ENCODE results near the gene GLIS1. TPM values are rescaled to one million over a fixed set of nuclear protein-coding genes. Genes with fewer than 3 reads are reported as not detected.

The GLIS1 gene
- not detected for total RNA-seq

- peak in 1 of 2 donors; percentile 80 for DNase-seq (ENCODE audit: low spot score in 2 of 2)
- H3K4me3 ChIP-seq = peak within 1 kb of the TSS; percentile 52 to 78
- TF ChIP-seq CTCF (IDR thresholded peaks at IDR 0.05) = no peak
- intact Hi-C loops (cut with DNase I) = no loop called here
- H3K27ac ChIP-seq = no peak within 1 kb of the TSS
- no peaks in the 10 kb centered on the region for H3K36me3 ChIP-seq
- no peaks in the 10 kb centered on the region for H3K9me3 ChIP-seq
- H3K4me1 ChIP-seq = peaks cover 10 to 13% of the 10 kb centered on the region in 2 donors
- H3K27me3 ChIP-seq = no peaks in the 10 kb centered on the region
These were observed at the start of gene GLIS1 for GRCh38 chr1:53739109-53739681. Gene GLIS1, minus strand, starts transcription at chr1:53739164. Its CDS starts 1,100 bp downstream, at chr1:53738064.

GRCh38 chr1:53787655-53788054 lies 48.7 kb upstream of the GLIS1 start:
- no peak for TF ChIP-seq CTCF (IDR thresholded peaks at IDR 0.05)
- intact Hi-C loops (cut with DNase I) = no loop called here
- no peak for DNase-seq (ENCODE audit: low spot score in 2 of 2)
- Histone ChIP-seq H3K4me3 (no peak overlapping the region), H3K36me3 (peaks cover 18 to 29% of the 10 kb centered on the region in 2 donors), H3K27ac (no peak overlapping the region), H3K9me3 (no peaks in the 10 kb centered on the region), H3K27me3 (no peaks in the 10 kb centered on the region), H3K4me1 (no peaks in the 10 kb centered on the region)

- DNase-seq (ENCODE audit: low spot score in 2 of 2) = no peak
- no peaks in the 10 kb centered on the region for H3K9me3 ChIP-seq
- H3K27ac ChIP-seq = no peak overlapping the region
- no peaks in the 10 kb centered on the region for H3K27me3 ChIP-seq
- TF ChIP-seq CTCF (IDR thresholded peaks at IDR 0.05) = no peak
- no peak overlapping the region for H3K4me3 ChIP-seq
- intact Hi-C loops (cut with DNase I) = no loop called here
- H3K36me3 ChIP-seq = peaks cover 18 to 22% of the 10 kb centered on the region in 2 donors
- no peaks in the 10 kb centered on the region for H3K4me1 ChIP-seq
These were observed 44.1 kb upstream of the GLIS1 start for GRCh38 chr1:53783056-53783455.

- Histone ChIP-seq H3K4me1 (no peaks in the 10 kb centered on the region), H3K27ac (no peak overlapping the region), H3K36me3 (peaks cover 11 to 24% of the 10 kb centered on the region in 2 donors), H3K4me3 (no peak overlapping the region), H3K9me3 (no peaks in the 10 kb centered on the region), H3K27me3 (no peaks in the 10 kb centered on the region)
- no peak for DNase-seq (ENCODE audit: low spot score in 2 of 2)
- TF ChIP-seq CTCF (IDR thresholded peaks at IDR 0.05) = no peak
- intact Hi-C loops (cut with DNase I) = no loop called here
These were observed 42.7 kb upstream of the GLIS1 start for GRCh38 chr1:53781654-53782053.

- no peak for DNase-seq (ENCODE audit: low spot score in 2 of 2)
- Histone ChIP-seq H3K4me1 (no peaks in the 10 kb centered on the region), H3K9me3 (no peaks in the 10 kb centered on the region), H3K36me3 (peaks cover 0 to 15% of the 10 kb centered on the region in 2 donors), H3K27ac (no peak overlapping the region), H3K4me3 (no peak overlapping the region), H3K27me3 (no peaks in the 10 kb centered on the region)
- no peak for TF ChIP-seq CTCF (IDR thresholded peaks at IDR 0.05)
- intact Hi-C loops (cut with DNase I) = no loop called here
These were observed 38.3 kb upstream of the GLIS1 start for GRCh38 chr1:53777272-53777671.

- H3K27me3 ChIP-seq = no peaks in the 10 kb centered on the region
- intact Hi-C loops (cut with DNase I) = no loop called here
- TF ChIP-seq CTCF (IDR thresholded peaks at IDR 0.05) = no peak
These were observed 32.7 kb upstream of the GLIS1 start for GRCh38 chr1:53771648-53772047.

More at GRCh38 chr1:53771648-53772047, 32.7 kb upstream of the GLIS1 start:
- no peak overlapping the region for H3K27ac ChIP-seq
- H3K4me3 ChIP-seq = no peak overlapping the region
- no peak for DNase-seq (ENCODE audit: low spot score in 2 of 2)
- H3K9me3 ChIP-seq = no peaks in the 10 kb centered on the region
- peaks cover 0 to 17% of the 10 kb centered on the region in 2 donors for H3K36me3 ChIP-seq
- no peaks in the 10 kb centered on the region for H3K4me1 ChIP-seq
